Fibroblast of pulmonary artery (primary cell): ENCODE results near the gene HHAT.
A peak's percentile ranks its signal among the peaks of the same experiment; 100 is the strongest.

Experiments used
- DNase-seq: peaks from one replicate; pipeline ENCODE4 v3.0.0-alpha.2; 2010; ENCODE audit warnings: low read depth
- H3K4me3 ChIP-seq: replicated peaks from 2 replicates; pipeline ENCODE4 v1.5.1; 2011; ENCODE audit warnings: low read depth, mild to moderate bottlenecking, control low read depth, low read length, moderate library complexity
- CTCF ChIP-seq: IDR thresholded peaks from 2 replicates; pipeline ENCODE4 v1.5.1; 2011; ENCODE audit warnings: mild to moderate bottlenecking, control low read depth, low read length, inconsistent platforms; ENCODE audit errors: missing control alignments

HHAT gene

GRCh38 chr1:210556475-210556874 is 227.8 kb downstream of the HHAT start:
- TF ChIP-seq CTCF, result no peak
- DNase-seq, result no peak
- H3K4me3 ChIP-seq, result no peak overlapping the region

DNA sequence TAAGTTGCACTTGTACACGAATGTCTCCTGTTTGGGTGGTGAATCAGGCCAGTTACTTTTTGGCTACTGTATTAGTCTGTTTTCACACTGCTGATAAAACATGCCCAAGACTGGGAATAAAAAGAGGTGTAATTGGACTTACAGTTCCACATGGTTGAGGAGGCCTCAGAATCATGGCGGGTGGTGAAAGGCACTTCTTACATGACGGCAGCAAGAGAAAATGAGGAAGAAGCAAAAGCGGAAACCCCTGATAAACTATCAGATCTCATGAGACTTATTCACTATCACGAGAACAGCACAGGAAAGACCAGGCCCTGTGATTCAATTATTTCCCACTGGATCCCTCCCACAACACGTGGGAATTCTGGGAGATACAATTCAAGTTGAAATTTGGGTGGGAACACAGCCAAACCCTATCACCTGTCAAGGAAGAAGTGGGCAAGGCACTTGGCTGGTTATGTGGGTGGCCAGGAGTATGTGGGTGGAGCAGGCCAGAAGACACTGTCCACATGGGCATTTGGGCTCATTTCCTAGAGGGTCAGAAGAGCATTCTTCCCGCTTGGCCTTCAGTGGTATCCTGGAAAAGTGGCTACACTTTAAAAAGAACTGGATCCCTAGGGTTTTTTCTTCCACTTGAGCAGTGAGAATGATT is 228.8 kb downstream of the HHAT start:
- no peak overlapping the region for H3K4me3 ChIP-seq
- no peak for TF ChIP-seq CTCF
- no peak for DNase-seq

- no peak for TF ChIP-seq CTCF
- no peak overlapping the region for H3K4me3 ChIP-seq
- peak; percentile 6 for DNase-seq
These were observed 229.6 kb downstream of the HHAT start for GRCh38 chr1:210558302-210558701.

GRCh38 chr1:210565306-210565705 is 236.6 kb downstream of the HHAT start:
- no peak overlapping the region for H3K4me3 ChIP-seq
- TF ChIP-seq CTCF, result no peak
- DNase-seq, result no peak

DNA sequence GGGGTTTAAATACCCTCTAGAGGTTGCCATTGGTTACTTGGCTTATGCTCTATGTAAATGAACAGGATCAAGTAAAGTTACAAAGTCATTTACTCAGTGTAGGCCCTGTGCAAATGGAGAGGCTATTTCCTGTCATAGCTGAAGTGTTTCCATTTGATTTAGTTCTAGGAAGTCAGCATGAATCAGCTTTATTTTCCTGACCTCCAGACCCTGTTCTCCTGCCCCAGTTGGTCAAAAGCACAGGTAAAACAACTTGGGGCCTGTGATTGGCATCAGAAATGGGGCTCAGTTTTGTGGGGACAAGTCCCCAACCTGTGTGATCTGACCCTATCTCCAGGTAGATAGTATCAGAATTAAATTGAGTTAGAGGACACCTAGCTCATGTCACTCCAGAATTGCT is 239.9 kb downstream of the HHAT start:
- TF ChIP-seq CTCF, result no peak
- no peak for DNase-seq
- H3K4me3 ChIP-seq, result no peak overlapping the region

- no peak for DNase-seq
- TF ChIP-seq CTCF, result no peak
- H3K4me3 ChIP-seq, result no peak overlapping the region
These were observed 241.4 kb downstream of the HHAT start for GRCh38 chr1:210570116-210570515.

GRCh38 chr1:210571356-210572284 is 242.9 kb downstream of the HHAT start:
- no peak for TF ChIP-seq CTCF
- no peak overlapping the region for H3K4me3 ChIP-seq
- no peak for DNase-seq
